Fibroblast of pulmonary artery (primary cell): ENCODE data around the gene ATP5F1B.
A peak's percentile ranks its signal among the peaks of the same experiment; 100 is the strongest.

Source experiments
- DNase-seq: peaks from one replicate; pipeline ENCODE4 v3.0.0-alpha.2; 2010; ENCODE audit warnings: low read depth
- H3K4me3 ChIP-seq: replicated peaks from 2 replicates; pipeline ENCODE4 v1.5.1; 2011; ENCODE audit warnings: low read depth, mild to moderate bottlenecking, control low read depth, low read length, moderate library complexity
- TF ChIP-seq, protein P1 (sequence below): IDR thresholded peaks from 2 replicates; pipeline ENCODE4 v1.5.1; 2011; ENCODE audit warnings: mild to moderate bottlenecking, control low read depth, low read length, inconsistent platforms; ENCODE audit errors: missing control alignments

Gene ATP5F1B

DNA sequence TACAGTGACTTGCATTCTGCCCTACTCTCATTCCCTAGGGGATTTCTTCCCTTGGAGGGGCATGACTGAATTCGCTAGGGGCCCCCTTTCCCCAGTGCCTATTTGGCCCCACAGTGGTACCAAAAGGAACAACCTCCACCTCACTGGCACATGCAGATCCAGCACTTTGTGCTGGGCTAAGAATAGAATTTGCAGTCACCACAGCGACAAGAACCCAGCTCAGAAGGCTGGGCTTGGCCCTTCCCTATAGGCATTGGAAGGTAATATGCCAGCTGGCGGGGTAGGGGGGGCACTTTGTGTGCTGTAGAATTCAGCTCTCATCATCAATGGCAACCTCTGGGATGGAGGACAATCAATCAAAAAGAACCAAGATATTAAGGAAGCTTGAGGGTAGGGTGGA is 29.5 kb downstream of the ATP5F1B start:
- H3K4me3 ChIP-seq: no peak overlapping the region

GRCh38 chr12:56614627-56615026 is 31.2 kb downstream of the ATP5F1B start:
- no peak for DNase-seq
- no peak overlapping the region for H3K4me3 ChIP-seq
- TF ChIP-seq, protein P1, sequence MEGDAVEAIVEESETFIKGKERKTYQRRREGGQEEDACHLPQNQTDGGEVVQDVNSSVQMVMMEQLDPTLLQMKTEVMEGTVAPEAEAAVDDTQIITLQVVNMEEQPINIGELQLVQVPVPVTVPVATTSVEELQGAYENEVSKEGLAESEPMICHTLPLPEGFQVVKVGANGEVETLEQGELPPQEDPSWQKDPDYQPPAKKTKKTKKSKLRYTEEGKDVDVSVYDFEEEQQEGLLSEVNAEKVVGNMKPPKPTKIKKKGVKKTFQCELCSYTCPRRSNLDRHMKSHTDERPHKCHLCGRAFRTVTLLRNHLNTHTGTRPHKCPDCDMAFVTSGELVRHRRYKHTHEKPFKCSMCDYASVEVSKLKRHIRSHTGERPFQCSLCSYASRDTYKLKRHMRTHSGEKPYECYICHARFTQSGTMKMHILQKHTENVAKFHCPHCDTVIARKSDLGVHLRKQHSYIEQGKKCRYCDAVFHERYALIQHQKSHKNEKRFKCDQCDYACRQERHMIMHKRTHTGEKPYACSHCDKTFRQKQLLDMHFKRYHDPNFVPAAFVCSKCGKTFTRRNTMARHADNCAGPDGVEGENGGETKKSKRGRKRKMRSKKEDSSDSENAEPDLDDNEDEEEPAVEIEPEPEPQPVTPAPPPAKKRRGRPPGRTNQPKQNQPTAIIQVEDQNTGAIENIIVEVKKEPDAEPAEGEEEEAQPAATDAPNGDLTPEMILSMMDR: no peak

More for the DNA sequence above, 29.5 kb downstream of the ATP5F1B start:
- no peak for DNase-seq
- TF ChIP-seq, protein P1: no peak

GRCh38 chr12:56604355-56604754 is 41.4 kb downstream of the ATP5F1B start:
- no peak overlapping the region for H3K4me3 ChIP-seq
- DNase-seq: no peak
- TF ChIP-seq, protein P1: no peak

DNA sequence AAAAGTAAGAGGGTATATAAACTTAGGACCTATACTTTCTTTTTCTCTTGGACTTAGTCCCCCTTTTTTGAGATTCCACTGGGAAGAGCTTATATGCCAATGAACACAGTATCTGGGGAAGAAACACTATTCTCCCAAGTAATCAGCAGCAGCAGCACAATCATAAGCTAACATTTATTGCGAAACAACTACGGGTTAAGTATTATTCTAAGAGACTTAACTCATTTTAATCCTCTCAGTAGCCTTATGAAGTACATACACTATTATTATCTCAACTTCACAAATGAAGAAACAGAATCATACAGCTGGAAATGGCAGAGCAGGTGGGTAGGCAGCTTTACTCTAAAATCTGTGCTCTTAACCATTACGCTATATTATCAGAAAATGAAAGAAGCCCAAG is 43.5 kb downstream of the ATP5F1B start:
- DNase-seq: peak; percentile 36
- no peak overlapping the region for H3K4me3 ChIP-seq
- TF ChIP-seq, protein P1: no peak

DNA sequence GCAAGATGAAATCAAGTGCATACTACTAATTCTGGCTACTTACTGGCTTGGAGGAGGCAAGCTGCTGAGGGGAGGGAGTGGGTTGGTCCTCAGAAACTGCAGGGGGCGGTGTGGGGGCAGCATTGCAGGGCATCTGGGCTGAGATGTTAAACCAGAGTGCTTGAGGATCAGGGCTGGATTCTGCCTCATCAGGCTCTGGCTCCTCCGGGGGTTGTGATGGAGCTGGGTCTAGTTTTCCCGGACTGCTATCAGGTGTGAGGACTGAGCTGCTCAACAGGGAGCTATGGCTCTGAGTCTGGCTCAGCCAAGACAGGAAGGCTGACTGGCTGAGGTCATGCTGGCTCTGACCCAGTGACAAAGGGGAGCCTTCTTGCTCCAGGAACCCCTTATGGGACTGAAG is 44.3 kb downstream of the ATP5F1B start:
- peak; percentile 25 for DNase-seq
- TF ChIP-seq, protein P1: peak; percentile 35
- no peak overlapping the region for H3K4me3 ChIP-seq

GRCh38 chr12:56600753-56601152 is 45.0 kb downstream of the ATP5F1B start:
- DNase-seq: no peak
- H3K4me3 ChIP-seq: no peak overlapping the region
- TF ChIP-seq, protein P1: no peak

GRCh38 chr12:56599797-56600196 is 46.0 kb downstream of the ATP5F1B start:
- H3K4me3 ChIP-seq: no peak overlapping the region
- TF ChIP-seq, protein P1: no peak
- no peak for DNase-seq
